Hematopoietic multipotent progenitor cell treated with erythropoietin and hydrocortisone succinate and interleukin-3 and kit ligand, for 6 days (in vitro differentiated cells): ENCODE measurements around the gene JPH2.

Source experiments
- DNase-seq: peaks from one replicate; pipeline ENCODE4 v3.0.0-alpha.2; 2015

Gene JPH2

DNA sequence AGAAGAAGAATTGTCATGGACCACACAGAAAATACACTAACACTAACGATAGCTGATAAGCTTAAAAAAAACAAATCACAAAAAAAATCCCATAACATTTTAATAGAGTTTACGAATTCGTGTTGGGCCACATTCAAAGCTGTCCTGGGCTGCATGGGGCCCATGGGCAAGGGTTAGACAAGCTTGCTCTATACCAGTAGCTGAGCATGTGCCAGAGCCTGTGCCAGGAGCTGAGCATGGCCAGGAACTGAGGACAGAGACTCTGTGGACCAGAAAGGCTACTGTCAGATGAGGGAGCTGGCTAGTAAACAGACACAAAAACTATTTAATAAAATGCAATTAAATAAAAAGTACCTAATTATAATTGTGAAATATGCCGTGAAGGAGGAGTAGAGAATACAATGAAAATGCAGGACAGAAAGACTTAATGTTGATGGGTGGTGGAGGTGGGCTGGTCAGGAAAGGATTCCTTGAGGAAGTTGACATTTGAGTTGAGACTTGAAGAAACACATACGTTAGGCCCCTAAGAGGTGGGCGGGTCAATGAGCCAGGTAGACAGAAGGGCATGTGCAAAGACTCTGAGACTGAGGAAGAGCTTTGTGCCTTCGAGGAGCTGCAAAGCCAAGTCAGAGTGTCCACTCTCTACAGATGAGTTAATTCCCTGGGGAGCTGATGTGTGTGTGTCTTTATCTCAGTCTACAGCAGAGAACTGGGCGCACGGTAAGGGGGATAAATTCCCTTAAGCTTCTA lies 66.1 kb downstream of the JPH2 start:
- DNase-seq: no peak

DNA sequence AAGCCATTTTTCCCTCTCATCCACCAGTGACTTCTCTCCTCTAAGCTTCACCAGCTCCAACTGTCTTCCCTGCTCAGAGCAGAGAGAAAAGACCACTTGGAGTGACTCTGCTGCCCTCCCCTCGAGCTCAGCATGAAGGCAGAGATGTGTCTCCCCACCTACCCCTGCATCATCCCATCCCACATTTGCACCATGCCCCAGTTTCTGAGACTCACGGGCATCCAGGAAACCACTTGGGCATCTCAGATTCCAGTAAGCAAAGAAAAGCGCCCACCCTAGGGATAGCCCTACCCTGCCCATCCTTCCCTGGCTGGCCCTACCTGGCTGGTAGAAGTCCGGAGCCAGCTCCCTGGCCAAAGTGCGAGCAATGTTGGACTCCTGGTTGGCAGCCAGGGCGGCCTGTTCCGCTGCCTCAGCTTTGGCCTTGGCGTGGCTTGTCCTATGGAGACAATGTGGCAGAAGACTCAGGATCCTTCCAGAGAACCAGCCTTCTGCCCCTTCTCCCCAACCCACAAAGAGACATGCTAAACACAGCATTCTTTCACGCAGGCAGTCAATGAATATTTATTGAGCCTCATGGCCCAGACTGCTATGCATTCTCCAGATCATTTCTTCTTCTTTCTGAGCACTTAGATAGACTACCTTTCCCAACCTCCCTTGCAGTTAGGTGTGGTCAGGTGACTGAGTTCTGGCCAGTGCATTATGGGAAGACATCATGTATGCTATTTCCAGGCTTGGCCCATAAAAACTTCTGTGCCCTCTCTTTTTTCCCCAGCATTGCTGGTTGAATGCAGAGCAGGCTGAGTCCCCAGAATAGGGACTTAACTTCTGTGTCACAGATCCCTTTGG lies 68.6 kb downstream of the JPH2 start:
- no peak for DNase-seq

DNA sequence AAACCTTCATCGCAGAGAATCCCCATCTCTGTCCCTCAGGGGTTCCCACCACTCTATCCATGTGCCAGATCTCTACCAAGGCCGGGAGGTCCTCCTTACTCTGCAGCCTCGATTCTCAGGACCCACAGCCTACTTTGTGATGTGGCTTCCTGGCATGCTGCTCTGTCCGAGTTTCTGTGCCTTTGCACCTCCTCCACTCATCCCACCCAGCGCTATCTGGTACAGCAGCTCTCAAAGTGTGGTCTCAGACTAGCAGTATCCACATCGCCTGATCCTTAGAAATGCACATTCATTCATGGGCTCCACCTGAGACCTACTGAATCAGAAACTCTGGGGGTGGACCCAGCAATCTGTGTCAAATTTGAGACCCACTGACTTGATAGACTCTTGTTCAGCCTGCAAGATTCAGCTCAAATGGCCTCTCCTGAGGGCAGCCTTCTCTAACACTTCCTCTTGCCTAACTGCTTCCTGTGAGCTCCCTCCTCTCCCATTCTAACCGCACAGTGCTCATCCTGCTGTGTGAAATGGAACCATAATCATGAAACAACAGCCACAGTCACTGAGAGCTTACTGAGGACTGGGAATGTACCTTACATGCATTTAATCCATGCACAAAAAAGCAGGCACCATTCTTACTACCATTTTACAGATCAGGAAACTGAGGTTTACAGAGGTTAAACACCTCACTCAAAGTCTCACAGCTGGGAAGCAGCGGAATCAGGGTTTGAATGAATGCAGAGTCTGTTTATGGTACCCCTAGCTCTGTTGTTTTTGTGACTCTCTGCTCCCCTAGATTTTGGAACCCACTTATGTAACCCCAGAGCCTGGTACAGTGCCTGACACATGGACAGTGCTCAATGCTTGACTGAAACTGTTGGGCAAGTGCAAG lies 69.4 kb downstream of the JPH2 start:
- DNase-seq: no peak

DNA sequence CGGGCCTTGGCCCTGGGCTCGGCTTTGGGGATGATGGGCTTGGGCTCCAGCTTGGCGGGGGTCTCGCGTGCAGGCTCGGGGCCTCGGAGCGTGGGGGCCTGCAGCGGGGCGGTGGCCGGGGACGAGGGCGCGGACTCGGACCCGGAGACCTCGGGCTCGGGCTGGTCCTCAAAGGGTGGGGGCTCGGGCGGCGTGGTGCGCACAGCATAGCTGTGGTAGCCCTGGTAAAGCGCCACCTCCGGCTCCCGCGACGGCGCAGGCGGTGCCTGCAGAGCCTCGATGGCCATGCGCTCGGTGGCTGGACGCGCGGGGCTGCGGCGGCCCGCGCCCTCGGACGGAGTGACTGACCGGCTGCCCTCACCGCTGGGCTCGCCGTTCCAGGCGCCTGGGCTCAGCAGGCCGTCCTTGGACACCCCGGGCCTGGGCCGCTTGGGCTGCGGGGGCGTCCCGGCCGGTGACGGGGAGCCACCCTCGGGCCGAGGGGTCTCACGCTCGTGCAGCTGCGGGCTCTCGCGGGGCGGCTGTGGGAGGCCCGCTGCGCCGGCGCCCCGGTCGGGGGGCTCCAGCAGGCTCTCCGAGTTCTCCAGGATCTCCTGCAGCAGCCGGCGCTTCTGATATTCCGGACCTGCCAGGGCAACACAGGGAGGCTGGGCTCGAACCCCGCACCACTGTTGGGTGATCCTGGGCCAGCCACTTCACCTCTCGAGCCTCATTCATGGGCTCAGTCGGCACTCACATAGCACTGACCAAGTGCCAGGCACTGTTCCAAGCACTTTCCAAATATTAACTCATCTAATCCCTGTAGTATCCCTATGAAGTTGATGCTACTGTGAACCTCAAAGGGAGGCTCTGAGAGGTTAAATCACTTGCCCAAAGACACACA lies 71.0 kb downstream of the JPH2 start:
- DNase-seq: no peak

DNA sequence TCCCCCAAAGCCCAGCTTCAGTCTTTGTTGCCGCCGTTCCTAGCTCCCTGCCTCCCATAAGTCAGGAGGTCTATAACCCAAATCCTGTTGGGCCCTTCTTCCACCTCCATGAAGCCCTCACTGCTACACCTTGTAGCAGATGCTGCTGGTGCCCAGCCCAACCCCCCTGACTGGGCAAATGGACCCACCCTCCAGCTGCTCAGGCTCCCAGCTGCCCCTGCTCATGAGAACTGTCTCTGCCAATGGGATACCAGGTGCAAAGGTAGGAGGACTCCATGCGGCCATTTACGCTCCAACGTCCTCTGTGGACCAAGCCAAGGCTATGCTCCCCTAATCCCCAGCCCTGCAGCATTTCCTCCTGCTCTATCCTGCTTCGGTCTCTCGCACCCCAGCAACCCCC lies 71.8 kb downstream of the JPH2 start:
- DNase-seq: no peak

DNA sequence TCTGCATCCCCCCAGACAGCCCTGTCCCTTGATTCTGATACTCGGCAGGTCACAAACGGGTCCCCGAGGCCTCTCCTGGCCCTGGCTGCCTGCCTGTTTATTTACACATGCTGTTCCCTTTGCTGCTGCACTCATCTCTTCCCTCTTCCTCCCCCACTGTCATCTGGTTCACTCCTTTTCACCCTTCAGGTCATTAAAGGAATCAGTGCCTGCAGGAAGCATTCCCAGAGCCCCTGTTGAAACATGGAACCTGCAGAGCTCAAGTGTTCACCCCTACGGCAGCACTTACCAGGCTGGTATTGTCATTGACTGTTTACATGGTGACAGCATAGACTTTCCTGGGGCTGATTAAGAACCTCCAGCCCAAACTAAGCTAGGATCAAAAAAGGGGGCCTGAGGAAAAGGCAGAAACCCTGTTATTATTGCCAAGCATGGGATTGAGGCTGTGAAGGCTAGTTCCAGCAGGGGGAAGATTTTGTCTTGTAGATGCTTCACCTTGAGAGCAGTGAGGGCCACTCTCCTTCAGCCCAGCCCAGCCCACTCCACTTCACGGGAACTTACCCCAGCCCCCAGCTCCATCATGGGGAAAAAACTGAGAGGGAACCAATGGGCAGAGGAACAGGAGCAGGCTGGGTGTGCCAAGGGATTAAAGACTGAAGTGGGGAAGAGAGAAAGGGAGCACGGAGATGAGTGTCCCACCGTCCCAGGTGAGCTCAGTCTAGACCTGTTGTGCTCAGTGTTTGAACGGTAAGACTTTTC lies 73.2 kb downstream of the JPH2 start:
- no peak for DNase-seq

DNA sequence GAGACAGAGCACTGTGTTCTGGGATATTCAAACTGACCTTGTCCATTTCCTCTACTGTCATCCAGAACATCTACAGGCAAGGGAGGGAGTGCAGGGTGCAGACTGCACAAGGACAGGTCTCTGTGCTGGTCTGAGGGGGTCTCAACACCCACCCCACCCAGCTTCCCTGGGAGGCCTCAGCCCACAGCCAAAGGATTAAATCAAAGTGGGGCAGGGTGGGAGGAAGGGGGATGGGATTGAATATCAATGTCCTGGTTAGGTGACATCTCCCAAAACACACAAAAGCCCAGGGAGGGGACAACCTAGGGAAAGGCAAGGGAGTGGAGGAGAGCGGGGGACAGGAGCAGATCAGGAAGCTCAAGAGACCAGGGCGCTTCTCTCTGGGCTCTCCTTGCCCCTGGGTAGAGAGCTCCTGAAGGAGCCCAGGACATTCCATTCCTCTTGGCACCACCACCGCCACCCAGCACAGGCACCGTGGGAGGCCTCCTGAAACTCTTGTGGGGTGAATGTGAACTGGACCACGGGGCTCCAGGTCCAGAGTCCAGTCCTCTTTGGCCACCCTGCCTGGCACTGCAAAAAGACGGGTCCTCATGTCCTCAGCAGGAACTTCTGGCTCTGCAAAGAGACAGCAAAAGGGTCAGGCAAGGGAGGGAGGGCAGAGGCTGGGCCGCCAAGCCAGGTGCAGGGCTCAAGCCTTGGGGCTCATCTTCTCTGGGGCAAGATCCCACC lies 73.9 kb downstream of the JPH2 start:
- no peak for DNase-seq

DNA sequence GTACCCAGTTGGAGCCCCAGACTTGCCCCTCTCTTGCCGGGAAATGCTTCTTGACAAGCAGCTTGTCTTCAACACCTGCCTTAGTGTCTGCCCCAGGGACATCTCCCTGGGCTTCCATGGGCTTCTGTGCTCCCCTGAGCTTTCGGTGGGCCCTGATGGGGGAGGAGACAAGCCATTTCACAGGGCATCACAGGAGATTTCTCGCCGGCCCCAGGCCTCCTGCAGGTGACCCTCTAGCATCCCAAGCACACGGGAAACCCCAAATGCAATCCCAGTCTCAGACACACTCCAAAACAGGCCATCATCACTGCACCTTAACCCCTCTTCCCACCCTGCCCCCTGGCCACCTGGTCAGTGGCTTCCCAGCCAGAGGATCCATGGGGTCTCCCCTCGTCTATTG lies 74.5 kb downstream of the JPH2 start:
- DNase-seq: no peak

DNA sequence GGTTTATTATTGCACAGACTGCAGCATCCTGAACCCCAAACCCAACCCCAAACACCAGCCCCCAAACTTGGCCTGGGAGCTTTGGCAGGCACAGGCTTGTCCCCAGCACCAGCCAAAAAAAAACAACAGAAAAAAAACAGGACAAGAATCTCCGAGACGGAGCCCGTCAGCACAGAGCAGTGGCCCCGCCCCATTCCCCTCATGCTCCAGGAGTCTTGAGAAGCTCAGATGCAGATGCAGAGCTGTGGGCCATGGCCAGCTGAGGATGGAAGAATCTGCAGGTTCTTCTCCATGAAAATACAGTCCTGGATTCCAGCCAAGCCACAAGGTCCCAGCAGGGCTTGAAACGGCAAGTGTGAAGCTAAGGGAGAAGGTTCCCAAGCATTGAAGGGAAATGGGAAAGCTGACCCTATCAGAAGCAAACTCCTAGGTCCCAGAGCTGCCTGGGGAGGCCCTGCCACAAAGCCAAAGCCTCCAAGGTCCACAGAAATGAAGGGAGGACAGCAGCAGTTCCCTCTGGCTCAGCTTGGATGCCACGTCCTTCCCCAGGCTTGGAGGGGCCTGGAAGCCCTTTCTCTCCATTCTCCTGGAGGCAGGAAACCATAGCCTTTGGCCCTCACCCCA lies 75.2 kb downstream of the JPH2 start:
- DNase-seq: no peak

DNA sequence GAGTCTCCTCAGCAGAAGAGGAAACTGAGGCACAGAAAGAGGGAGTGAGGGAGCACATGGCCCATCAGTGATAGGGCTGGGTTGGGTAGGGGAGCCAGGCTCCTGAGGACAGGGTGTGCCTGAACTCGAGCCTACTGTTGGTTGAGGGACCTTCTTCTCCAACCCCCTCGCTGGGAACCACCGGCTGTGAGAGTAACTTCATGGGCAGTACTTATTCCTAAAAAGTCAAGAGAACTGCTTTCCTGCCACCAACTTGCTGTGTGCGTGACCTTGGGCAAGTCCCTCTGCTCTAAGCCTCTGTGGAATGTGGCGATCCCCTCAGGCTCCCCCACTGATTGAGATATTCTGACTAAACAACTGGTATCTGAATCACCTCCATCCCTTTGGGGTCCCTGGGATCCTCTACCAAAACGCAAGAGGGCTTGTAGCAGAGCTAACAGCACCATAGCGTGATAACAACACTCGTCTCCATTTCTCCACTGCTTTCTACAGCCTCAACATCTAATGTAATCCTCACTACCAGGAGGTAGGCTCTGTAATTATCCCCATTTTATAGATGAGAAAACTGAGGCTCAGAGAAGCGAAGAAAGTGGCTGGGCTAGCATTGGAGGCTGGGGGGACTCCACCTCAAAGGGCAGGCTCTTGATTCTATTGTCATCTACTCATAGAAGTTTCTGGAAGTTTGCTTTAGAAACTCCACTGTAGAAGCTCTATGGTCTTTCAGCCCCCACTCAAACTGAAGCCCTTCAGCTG lies 76.0 kb downstream of the JPH2 start:
- DNase-seq: no peak

DNA sequence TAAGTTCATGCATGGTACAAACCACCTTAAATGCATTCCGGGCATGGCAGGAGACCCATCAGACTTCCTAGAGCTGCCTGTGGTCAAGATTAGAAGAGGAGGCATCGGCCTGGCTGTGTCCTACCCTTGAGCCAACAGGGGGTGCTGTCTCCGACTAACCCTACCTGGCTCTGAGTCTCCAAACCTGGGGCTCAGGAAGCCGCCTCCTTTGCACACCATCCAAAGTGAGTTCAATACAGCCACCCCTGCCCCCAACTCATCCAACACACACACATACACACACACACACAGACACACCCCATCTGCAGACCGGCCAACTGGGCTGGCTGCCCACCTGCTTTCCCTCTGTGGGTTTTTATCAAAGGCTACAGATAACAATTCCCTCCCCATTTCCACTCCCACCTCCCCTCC lies 77.0 kb downstream of the JPH2 start:
- DNase-seq: no peak

DNA sequence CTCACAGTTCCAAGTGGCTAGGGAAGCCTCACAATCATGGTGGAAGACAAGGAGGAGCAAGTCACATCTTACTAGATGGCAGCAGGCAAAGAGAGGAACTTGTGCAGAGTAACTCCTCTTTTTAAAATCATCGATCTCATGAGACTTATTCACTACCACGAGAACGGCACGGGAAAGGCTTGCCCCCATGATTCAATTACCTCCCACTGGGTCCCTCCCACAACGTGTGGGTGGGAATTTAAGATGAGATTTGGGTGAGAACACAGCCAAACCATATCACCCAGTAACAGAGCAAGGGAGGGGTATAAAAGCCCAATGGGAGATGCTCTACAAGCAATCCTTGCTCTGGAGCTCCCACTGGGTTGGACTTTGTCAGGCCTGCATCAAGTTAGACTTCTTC lies 80.4 kb downstream of the JPH2 start:
- no peak for DNase-seq

DNA sequence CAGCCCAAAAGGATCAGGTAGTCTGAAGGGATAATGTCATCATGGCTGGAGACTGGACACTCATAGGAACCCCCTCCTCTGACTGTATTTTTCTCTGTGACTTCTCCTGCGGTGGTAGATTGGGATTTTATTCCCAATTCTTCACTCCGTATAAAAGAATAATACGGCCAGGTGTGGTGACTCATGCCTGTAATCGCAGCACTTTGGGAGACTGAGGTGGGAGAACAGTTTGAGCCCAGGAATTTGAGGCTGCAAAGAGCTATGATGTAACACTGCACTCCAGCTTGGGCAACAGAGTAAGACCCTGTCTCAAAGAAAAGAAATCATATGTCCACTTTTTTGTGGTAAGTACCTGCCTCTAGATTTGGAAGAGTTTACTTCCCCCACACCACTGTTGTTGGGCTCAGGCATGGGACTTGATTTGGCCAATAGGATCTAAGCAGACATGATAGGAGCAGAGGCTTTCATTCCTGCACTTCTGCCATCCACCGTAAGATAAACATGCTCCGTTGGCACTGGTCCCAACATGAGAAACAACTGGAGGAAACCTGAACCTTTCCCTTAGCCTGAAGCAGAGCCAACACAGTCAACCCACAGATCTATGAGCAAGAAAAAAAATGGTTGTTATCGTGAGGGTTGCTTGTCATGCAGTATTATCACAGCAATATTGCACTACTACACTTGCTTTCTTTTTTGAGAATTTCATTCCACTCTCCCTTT lies 82.0 kb downstream of the JPH2 start:
- DNase-seq: no peak

DNA sequence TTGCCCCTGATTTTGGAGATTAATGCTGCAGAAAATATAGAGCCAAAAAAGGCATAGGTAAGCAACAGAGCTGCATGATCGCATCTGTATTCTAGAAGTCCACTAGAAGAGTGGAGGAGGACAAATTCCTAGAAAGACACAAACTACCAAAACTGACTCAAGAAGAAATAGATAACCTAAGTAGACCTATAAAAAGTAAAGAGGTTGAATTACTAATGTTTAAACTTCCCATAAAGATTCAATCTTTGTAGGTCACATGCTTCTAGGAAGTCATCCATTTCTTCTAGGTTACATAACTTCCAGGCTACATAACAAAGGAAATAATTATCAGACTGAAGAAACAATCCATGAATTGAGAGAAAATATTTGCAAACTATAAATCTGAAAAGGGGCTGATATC lies 84.4 kb downstream of the JPH2 start:
- no peak for DNase-seq

DNA sequence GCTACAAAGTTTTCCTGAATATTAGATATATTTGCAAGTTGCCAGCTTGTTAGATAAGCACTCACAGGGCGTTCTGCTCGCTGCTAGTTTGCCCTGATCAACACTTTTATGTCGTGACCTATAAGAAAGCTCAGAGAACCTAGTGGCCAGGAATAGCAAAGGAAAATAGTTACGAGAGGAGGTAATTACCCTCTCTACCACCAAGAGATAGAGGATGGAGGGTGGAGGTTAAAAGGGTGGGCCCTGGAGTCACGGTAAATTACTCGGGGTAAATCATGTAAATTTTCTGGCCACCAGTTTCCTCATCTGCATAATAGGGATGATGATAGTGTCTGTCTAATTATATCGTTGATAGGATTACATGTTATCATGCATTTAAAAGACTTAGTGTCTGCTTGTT lies 87.2 kb downstream of the JPH2 start:
- no peak for DNase-seq

DNA sequence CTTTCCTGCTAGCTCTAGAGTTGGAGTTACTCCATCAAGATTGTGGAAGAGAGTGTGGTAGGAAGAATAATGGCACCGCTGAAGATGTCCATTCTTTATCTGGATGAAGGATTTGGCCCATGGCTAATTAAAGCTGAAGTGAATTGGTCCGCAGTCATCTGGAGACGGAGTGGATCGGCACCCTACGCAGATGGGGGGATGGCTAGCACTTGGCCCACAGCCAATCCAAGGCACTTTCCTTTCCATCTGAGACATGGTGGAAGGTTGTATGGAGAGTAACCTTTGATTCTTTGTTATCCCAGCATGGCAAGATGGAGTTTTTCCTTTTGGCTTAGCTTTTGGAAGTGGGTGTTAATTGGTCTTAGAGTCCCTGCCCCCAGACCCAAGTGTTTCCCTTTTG lies 88.3 kb downstream of the JPH2 start:
- no peak for DNase-seq

DNA sequence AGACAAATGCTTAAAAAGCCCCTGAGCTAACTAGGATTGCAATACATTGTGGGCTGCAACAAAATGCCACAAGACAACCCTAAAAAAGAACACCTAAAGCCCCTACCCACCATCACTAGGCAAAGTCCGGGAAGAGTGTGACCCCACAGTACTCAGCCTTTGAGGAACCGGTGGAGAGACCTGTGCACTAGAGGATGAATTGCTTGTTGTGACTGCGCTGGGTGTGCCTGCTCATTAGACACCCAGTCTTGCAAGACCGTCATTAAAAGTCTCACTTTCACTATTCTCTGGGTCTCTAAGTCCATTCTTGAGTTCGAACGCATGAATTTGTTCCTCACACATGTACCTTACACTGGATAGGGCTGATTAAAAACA lies 88.7 kb downstream of the JPH2 start:
- no peak for DNase-seq

DNA sequence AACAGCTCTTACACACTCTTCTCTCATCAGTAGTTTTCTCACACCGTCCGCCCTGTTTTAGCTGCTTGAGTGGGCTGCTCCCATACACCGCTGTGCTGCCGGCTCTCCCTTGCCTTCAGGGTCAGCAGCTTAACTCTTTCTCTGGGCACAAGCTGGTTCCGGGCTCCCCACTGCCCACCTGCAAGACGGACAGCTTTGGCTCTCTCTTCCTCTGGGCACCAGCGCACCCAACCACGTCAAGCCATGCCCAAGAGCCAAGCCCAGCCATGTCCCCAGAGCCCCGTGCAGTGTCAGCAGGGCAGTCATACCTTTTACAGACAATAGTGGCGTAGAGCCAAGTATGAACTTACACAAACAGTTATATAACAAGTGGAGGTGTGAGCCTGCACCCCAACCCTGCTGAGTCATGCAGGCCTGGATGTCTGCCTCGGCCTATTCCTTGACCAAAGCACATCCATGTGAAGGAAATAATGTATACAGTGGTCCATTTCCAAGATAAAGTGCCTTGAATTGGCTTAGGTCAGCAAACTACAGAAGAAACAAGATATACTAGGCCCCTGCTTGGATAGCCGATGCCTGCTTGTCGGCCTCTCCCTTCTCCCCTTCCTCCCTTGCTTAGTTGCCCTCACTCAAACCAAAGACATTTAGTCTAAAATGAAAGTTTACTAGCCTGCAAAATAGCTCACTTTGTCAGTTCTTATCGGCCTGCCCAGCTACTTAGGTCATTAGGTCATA lies 89.3 kb downstream of the JPH2 start:
- no peak for DNase-seq
